Measurements from ENCODE around the gene SPAG7. TPM values are rescaled to one million over a fixed set of nuclear protein-coding genes. Genes with fewer than 3 reads are reported as not detected.

The SPAG7 gene
- total RNA-seq, 1 experiment from 2014 or later, result 49.9 TPM

GRCh38 chr17:4934173-4934979 lies 33.2 kb downstream of the SPAG7 start:
- 0 out of 2 replicates have a peak overlapping the region, but pooled peaks have one; percentile 17 for H3K9ac ChIP-seq (ENCODE audit: low read length)

More at GRCh38 chr17:4934173-4934979, 33.2 kb downstream of the SPAG7 start:
- H3K9me3 ChIP-seq (ENCODE audit: control insufficient read depth in 1 of 2, insufficient read depth in 1 of 2, low read depth in 1 of 2, low read length in 2 of 2), result no peaks in the 10 kb centered on the region
- DNase-seq (ENCODE audit: low read depth, low spot score), result no peak
- TF ChIP-seq EGR1 (IDR thresholded peaks at IDR 0.05; ENCODE audit: low read depth) (no peak), CTCF (IDR thresholded peaks at IDR 0.05 in 2 of 3, conservative IDR thresholded peaks at IDR 0.05 in 1 of 3; ENCODE audit: borderline replicate concordance in 1 of 3, insufficient read depth in 1 of 3, low read depth in 2 of 3, low read length in 2 of 3) (peak in 2 of 3 experiments; percentile 34 to 41; a peak in 3 of 6 replicates), ELF1 (IDR thresholded peaks at IDR 0.05; ENCODE audit: borderline replicate concordance, low read depth) (no peak), EZH2phosphoT487 (IDR thresholded peaks at IDR 0.05; ENCODE audit: borderline replicate concordance) (no peak), ZFX (IDR thresholded peaks at IDR 0.05) (no peak)
- peak overlapping the region; percentile 56 for H3K4me2 ChIP-seq (ENCODE audit: low read length)
- ATAC-seq, result peak; percentile 79
- BruUV-seq (replicated peaks), result no TSS peak
- H3K36me3 ChIP-seq (ENCODE audit: control insufficient read depth in 1 of 2, insufficient read depth in 2 of 2, low read length in 2 of 2), result peaks cover 0 to 17% of the 10 kb centered on the region in 2 experiments; a peak in 1 of 4 replicates
- no peak overlapping the region for H2AFZ ChIP-seq (ENCODE audit: low read depth, low read length, poor library complexity, severe bottlenecking)
- H3K27me3 ChIP-seq (ENCODE audit: insufficient read depth, low read length), result no peaks in the 10 kb centered on the region
- POLR2A ChIA-PET, result interaction anchor here (0.7 kb wide), 1 partner anchor 1723 kb away, joined by 3 read pairs; no protein-coding TSS in a partner anchor
- no peak overlapping the region for H3K27ac ChIP-seq (ENCODE audit: low read depth, low read length)
- peaks cover 9 to 22% of the 10 kb centered on the region in 2 experiments for H3K4me1 ChIP-seq (ENCODE audit: control insufficient read depth in 1 of 2, insufficient read depth in 2 of 2, low read length in 2 of 2)
- CTCF ChIA-PET, result interaction anchor here (0.7 kb wide), 1 partner anchor 25 kb away, joined by 3 read pairs; no protein-coding TSS in a partner anchor
- no peaks in the 10 kb centered on the region for H4K20me1 ChIP-seq (ENCODE audit: insufficient read depth)
- intact Hi-C loops (cut with micrococcal nuclease), result loop anchor here (2.0 kb wide), 1 partner anchor 14 kb away; no protein-coding TSS in a partner anchor
- RAD21 ChIA-PET (ENCODE audit: low non-redundant PET in 1 of 2, low total read pairs in 2 of 2, uncharacterized antibody in 2 of 2, unreplicated experiment in 2 of 2), result no interaction called here
- no peak overlapping the region for H3K4me3 ChIP-seq (replicated peaks in 1 of 2; ENCODE audit: low read depth in 1 of 2, low read length in 2 of 2)
- peaks cover 18% of the 10 kb centered on the region for H3K79me2 ChIP-seq (ENCODE audit: insufficient read depth, low read length)
- no peaks in the 10 kb centered on the region for H3K9me2 ChIP-seq (ENCODE audit: insufficient read depth)

All from HCT116 (cell line).